SK-N-SH (cell line): ENCODE measurements around the gene A2M. TPM values are rescaled to one million over a fixed set of nuclear protein-coding genes. Genes with fewer than 3 reads are reported as not detected.

Experiments used
- CTCF ChIA-PET: fragments of 300-600, 350-600 bp; formaldehyde crosslinking; extraction: SDS; loops from one replicate; lab custom pipeline; 2021; lab: Yijun Ruan, JAX
- POLR2A ChIA-PET: fragments of 350-600 bp; sonication (Branson Sonifier 250); formaldehyde crosslinking; extraction: SDS; loops from one replicate; lab custom pipeline; 2020; ENCODE audit warnings: antibody characterized with exemption, inconsistent platforms; lab: Yijun Ruan, JAX
- DNase-seq: peaks from one replicate; pipeline ENCODE4 v3.0.0; 2012
- H2AFZ ChIP-seq: fragments of 200-600 bp; sonication (generic); 2 replicates; pipeline ENCODE4 v1.8.1; 2016; ENCODE audit warnings: antibody characterized with exemption, mild to moderate bottlenecking, low read depth
- H3F3A ChIP-seq: fragments of 200-600 bp; sonication (generic); replicated peaks from 2 replicates; pipeline ENCODE3; 2016; ENCODE audit warnings: antibody characterized with exemption, mild to moderate bottlenecking; ENCODE audit not compliant: insufficient read depth
- H3K27ac ChIP-seq, 2 experiments: fragments of 200-500 bp in 1 of 2; fragments of 200-600 bp in 1 of 2; sonication (Bioruptor generic) in 1 of 2; sonication (generic), shearing (Covaris generic) in 1 of 2; 2 replicates each; pipeline versions ENCODE4 v1.5.1 to v1.6.1; 2014 to 2016; ENCODE audit warnings: low read depth in 2 of 2, inconsistent platforms in 1 of 2, low read length in 1 of 2, mild to moderate bottlenecking in 1 of 2, mixed read lengths in 1 of 2
- H3K27me3 ChIP-seq: fragments of 200-600 bp; sonication (generic), shearing (Covaris generic); 2 replicates; pipeline ENCODE4 v1.6.1; 2016; ENCODE audit warnings: mixed run types; ENCODE audit not compliant: insufficient read depth
- H3K36me3 ChIP-seq, 2 experiments: fragments of 200-500 bp in 1 of 2; fragments of 200-600 bp in 1 of 2; sonication (Bioruptor generic) in 1 of 2; sonication (generic) in 1 of 2; replicated peaks in 1 of 2; 2 replicates each; pipeline versions ENCODE3 to v1.5.1; 2014 to 2016; ENCODE audit warnings: low read length in 1 of 2, mild to moderate bottlenecking in 1 of 2; ENCODE audit not compliant: insufficient read depth in 2 of 2, control insufficient read depth in 1 of 2
- H3K4me1 ChIP-seq, 2 experiments: fragments of 200-500 bp in 1 of 2; fragments of 200-600 bp in 1 of 2; sonication (Bioruptor generic) in 1 of 2; sonication (generic), shearing (Covaris generic) in 1 of 2; 2 replicates each; pipeline versions ENCODE4 v1.5.1 to v1.6.1; 2014 to 2016; ENCODE audit warnings: low read depth in 1 of 2, low read length in 1 of 2, mixed run types in 1 of 2; ENCODE audit not compliant: insufficient read depth in 2 of 2, control insufficient read depth in 1 of 2
- H3K4me2 ChIP-seq: fragments of 200-600 bp; sonication (generic), shearing (Covaris generic); 2 replicates; pipeline ENCODE4 v1.6.1; 2017; ENCODE audit warnings: mixed run types
- H3K4me3 ChIP-seq, 2 experiments: fragments of 200-500 bp in 1 of 2; fragments of 200-600 bp in 1 of 2; sonication (Bioruptor generic) in 1 of 2; sonication (generic), shearing (Covaris generic) in 1 of 2; 2 replicates each; pipeline versions ENCODE4 v1.5.1 to v1.8.1; 2014 to 2016; ENCODE audit warnings: low read depth in 2 of 2, inconsistent platforms in 1 of 2, low read length in 1 of 2, mild to moderate bottlenecking in 1 of 2, mixed read lengths in 1 of 2, moderate library complexity in 1 of 2
- H3K79me2 ChIP-seq: fragments of 200-600 bp; sonication (generic); 2 replicates; pipeline ENCODE4 v1.8.1; 2017; ENCODE audit warnings: mild to moderate bottlenecking; ENCODE audit not compliant: insufficient read depth
- H3K9ac ChIP-seq: fragments of 200-600 bp; sonication (generic); 2 replicates; pipeline ENCODE4 v1.6.1; 2017; ENCODE audit warnings: mixed run types
- H3K9me2 ChIP-seq: fragments of 200-600 bp; sonication (generic); 2 replicates; pipeline ENCODE4 v1.6.1; 2017; ENCODE audit warnings: mixed run types
- H3K9me3 ChIP-seq: fragments of 200-600 bp; sonication (generic); 2 replicates; pipeline ENCODE4 v1.6.1; 2017; ENCODE audit warnings: mixed run types, mild to moderate bottlenecking, moderate library complexity
- H4K20me1 ChIP-seq: fragments of 200-600 bp; sonication (generic); 2 replicates; pipeline ENCODE4 v1.6.1; 2017; ENCODE audit warnings: mild to moderate bottlenecking, mixed run types; ENCODE audit not compliant: insufficient read depth
- CHD2 ChIP-seq: fragments of 150-350 bp; IDR thresholded peaks from 2 replicates; pipeline ENCODE4 v1.6.1; 2018; ENCODE audit warnings: low read length; ENCODE audit not compliant: partially characterized antibody
- ELF1 ChIP-seq: IDR thresholded peaks from 2 replicates; pipeline ENCODE4 v1.4.0; 2012
- EZH2phosphoT487 ChIP-seq: fragments of 200-600 bp; sonication (generic); IDR thresholded peaks from 2 replicates; pipeline ENCODE4 v1.6.1; 2017; ENCODE audit warnings: low read depth, mixed run types, mild to moderate bottlenecking, antibody characterized with exemption, moderate library complexity, borderline replicate concordance
- FOSL2 ChIP-seq: IDR thresholded peaks from 2 replicates; pipeline ENCODE4 v1.4.0; 2012; ENCODE audit warnings: low read depth, mild to moderate bottlenecking, moderate library complexity, borderline replicate concordance
- FOXM1 ChIP-seq: IDR thresholded peaks from 2 replicates; pipeline ENCODE4 v1.4.0; 2012; ENCODE audit warnings: low read depth, mild to moderate bottlenecking
- MEF2A ChIP-seq: IDR thresholded peaks from 2 replicates; pipeline ENCODE4 v1.4.0; 2012; ENCODE audit warnings: low read depth, borderline replicate concordance
- NFIC ChIP-seq: IDR thresholded peaks from 2 replicates; pipeline ENCODE4 v1.4.0; 2012; ENCODE audit warnings: borderline replicate concordance
- NRF1 ChIP-seq: IDR thresholded peaks from 2 replicates; pipeline ENCODE4 v1.6.1; 2012; ENCODE audit warnings: low read depth, mild to moderate bottlenecking, low read length
- RCOR1 ChIP-seq: fragments of 150-350 bp; IDR thresholded peaks from 2 replicates; pipeline ENCODE4 v1.6.1; 2017; ENCODE audit warnings: antibody characterized with exemption, low read length
- RXRA ChIP-seq: IDR thresholded peaks from 2 replicates; pipeline ENCODE4 v1.4.0; 2012; ENCODE audit warnings: low read depth, mild to moderate bottlenecking, borderline replicate concordance
- SIN3A ChIP-seq: IDR thresholded peaks from 2 replicates; pipeline ENCODE4 v1.6.1; 2012; ENCODE audit warnings: low read depth, mild to moderate bottlenecking, low read length, moderate library complexity, borderline replicate concordance
- SMC3 ChIP-seq: IDR thresholded peaks from 2 replicates; pipeline ENCODE4 v1.6.1; 2012; ENCODE audit warnings: low read depth, low read length, improper control_type of control experiment
- TCF12 ChIP-seq: IDR thresholded peaks from 2 replicates; pipeline ENCODE4 v1.4.0; 2012
- YY1 ChIP-seq: IDR thresholded peaks from 2 replicates; pipeline ENCODE4 v1.4.0; 2012; ENCODE audit warnings: low read depth, mild to moderate bottlenecking
- WGBS: methylation state at CpG from one replicate; pipeline ENCODE4 v1.1.6; 2017; ENCODE audit warnings: low lambda C conversion rate; 5-methylcytosine and 5-hydroxymethylcytosine counted together
- polyA plus RNA-seq, 3 experiments: library from polyadenylated mRNA; depleted of rRNA; stranded (reverse); fragments of >200 nt; gene quantifications; 2 replicates each; pipeline ENCODE4 v1.2.3, GENCODE V29; 2012
- TF ChIP-seq, protein P1 (sequence below): fragments of 200-600 bp; sonication (generic); IDR thresholded peaks from 2 replicates; pipeline ENCODE4 v1.6.1; 2017; ENCODE audit warnings: antibody characterized with exemption, mild to moderate bottlenecking, moderate library complexity
- TF ChIP-seq, protein P2 (sequence below): IDR thresholded peaks from 2 replicates; pipeline ENCODE4; 2012
- TF ChIP-seq, protein P3 (sequence below): IDR thresholded peaks from 2 replicates; pipeline ENCODE4 v1.4.0; 2012; ENCODE audit warnings: low read depth

A2M gene
- polyA plus RNA-seq, 1 of the 3 experiments (the other 2 are of a cell fraction) = not detected

DNA sequence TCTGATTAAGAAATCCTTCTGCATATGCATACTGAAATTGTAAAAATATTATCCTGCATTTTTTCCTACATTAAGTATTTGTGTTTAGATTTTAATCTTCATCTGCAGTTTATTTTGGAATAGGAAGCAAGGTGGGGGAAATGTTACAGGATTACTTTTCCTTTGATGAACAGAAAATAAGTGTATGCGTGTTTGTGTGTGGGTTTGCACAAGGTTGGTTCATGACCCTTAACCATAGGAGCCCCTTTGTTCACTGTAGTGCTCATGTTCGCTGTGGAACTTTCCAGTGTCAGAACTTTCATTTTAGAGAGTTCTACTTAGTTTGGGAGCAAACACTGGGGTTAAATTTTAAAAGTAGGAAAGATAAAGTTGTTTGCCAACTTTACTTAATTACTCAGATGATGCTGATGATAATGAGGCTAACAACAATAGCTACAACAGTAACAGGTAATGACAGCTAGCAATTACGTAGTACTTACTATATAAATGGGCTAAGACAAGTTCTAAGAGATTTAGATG, 6.4 kb upstream of the A2M start:
- TF ChIP-seq TCF12 = no peak
- TF ChIP-seq NRF1 = no peak
- no peak for TF ChIP-seq RXRA
- TF ChIP-seq, protein P1, sequence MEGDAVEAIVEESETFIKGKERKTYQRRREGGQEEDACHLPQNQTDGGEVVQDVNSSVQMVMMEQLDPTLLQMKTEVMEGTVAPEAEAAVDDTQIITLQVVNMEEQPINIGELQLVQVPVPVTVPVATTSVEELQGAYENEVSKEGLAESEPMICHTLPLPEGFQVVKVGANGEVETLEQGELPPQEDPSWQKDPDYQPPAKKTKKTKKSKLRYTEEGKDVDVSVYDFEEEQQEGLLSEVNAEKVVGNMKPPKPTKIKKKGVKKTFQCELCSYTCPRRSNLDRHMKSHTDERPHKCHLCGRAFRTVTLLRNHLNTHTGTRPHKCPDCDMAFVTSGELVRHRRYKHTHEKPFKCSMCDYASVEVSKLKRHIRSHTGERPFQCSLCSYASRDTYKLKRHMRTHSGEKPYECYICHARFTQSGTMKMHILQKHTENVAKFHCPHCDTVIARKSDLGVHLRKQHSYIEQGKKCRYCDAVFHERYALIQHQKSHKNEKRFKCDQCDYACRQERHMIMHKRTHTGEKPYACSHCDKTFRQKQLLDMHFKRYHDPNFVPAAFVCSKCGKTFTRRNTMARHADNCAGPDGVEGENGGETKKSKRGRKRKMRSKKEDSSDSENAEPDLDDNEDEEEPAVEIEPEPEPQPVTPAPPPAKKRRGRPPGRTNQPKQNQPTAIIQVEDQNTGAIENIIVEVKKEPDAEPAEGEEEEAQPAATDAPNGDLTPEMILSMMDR = no peak
- TF ChIP-seq SIN3A = no peak
- Histone ChIP-seq H4K20me1 (no peaks in the 10 kb centered on the region), H3K4me3 (no peak overlapping the region; a peak in 1 of 4 replicates), H3K36me3 (no peaks in the 10 kb centered on the region), H3K79me2 (no peaks in the 10 kb centered on the region), H3K4me1 (no peaks in the 10 kb centered on the region), H3K27me3 (no peaks in the 10 kb centered on the region), H2AFZ (no peak overlapping the region), H3K4me2 (no peak overlapping the region), H3K9me3 (no peaks in the 10 kb centered on the region), H3K9me2 (no peaks in the 10 kb centered on the region), H3F3A (no peaks in the 10 kb centered on the region), H3K27ac (no peak overlapping the region), H3K9ac (no peak overlapping the region)
- ChIA-PET CTCF (no interaction called here), POLR2A (no interaction called here)
- 35% methylated on average over 3 of the region's 3 CpGs for WGBS
- no peak for DNase-seq

DNA sequence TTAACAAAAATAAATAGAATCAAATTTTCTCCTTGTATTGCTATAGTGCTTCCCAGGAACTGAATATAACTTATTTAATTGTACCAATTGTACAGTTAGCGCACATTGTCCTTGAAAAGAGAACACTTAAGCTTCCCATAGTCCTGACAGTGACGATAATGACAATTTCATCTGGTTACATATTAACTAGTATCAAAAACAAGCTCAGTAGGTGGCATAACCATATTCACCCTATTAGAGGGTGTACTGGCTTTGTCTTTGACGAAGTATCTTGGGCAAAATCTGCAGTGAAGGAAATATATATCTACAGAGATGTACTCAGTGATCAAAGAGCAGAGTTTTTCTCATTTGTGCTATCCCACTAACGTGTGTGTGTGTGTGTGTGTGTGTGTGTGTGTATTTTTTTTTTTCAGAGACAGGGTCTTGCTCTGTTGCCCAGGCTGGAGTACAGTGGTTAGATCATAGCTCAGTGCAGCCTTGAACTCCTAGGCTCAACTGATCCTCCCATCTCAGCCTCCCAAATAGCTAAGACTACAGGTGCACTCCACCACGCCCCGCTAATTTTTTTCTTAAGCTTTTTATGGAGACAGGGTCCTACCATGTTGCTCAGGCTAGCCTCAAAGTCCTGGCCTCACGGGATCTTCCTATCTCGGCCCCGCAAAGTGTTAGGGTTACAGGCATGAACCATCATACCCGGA, 4.9 kb upstream of the A2M start:
- no peak overlapping the region for H3K27ac ChIP-seq
- H3K4me1 ChIP-seq = no peaks in the 10 kb centered on the region
- no peaks in the 10 kb centered on the region for H3K36me3 ChIP-seq
- no peaks in the 10 kb centered on the region for H4K20me1 ChIP-seq
- no peak overlapping the region for H3K9ac ChIP-seq
- WGBS = 48% methylated on average over 10 of the region's 10 CpGs
- H3K9me2 ChIP-seq = no peaks in the 10 kb centered on the region
- no peaks in the 10 kb centered on the region for H3K79me2 ChIP-seq
- no peak overlapping the region for H2AFZ ChIP-seq
- no peaks in the 10 kb centered on the region for H3F3A ChIP-seq
- CTCF ChIA-PET = no interaction called here
- POLR2A ChIA-PET = no interaction called here
- no peaks in the 10 kb centered on the region for H3K27me3 ChIP-seq
- no peak for DNase-seq
- no peak overlapping the region for H3K4me2 ChIP-seq
- no peaks in the 10 kb centered on the region for H3K9me3 ChIP-seq
- TF ChIP-seq, protein P1 = no peak
- TF ChIP-seq FOXM1 (no peak), MEF2A (no peak), CHD2 (no peak), ELF1 (no peak), YY1 (no peak), SIN3A (no peak), FOSL2 (no peak), EZH2phosphoT487 (no peak), SMC3 (no peak), NFIC (no peak), TCF12 (no peak), RCOR1 (no peak)
- TF ChIP-seq, protein P2, sequence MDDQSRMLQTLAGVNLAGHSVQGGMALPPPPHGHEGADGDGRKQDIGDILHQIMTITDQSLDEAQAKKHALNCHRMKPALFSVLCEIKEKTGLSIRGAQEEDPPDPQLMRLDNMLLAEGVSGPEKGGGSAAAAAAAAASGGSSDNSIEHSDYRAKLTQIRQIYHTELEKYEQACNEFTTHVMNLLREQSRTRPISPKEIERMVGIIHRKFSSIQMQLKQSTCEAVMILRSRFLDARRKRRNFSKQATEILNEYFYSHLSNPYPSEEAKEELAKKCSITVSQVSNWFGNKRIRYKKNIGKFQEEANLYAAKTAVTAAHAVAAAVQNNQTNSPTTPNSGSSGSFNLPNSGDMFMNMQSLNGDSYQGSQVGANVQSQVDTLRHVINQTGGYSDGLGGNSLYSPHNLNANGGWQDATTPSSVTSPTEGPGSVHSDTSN = no peak
- TF ChIP-seq, protein P3, sequence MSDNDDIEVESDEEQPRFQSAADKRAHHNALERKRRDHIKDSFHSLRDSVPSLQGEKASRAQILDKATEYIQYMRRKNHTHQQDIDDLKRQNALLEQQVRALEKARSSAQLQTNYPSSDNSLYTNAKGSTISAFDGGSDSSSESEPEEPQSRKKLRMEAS = no peak
- no peak overlapping the region for H3K4me3 ChIP-seq
